Small intestine (tissue), 4 donors: ENCODE data around the gene IFNE. TPM values are rescaled to one million over a fixed set of nuclear protein-coding genes. Genes with fewer than 3 reads are reported as not detected.

ENCODE experiments used
- polyA plus RNA-seq, 4 donors: library from polyadenylated mRNA; stranded (reverse) in 3 of 4; unstranded in 1 of 4; fragments of 200-250 nt in 3 of 4; fragments of 120-200 nt in 1 of 4; gene quantifications; one replicate each; pipeline versions ENCODE4 v1.2.1 to v1.2.3, GENCODE V29; 2013
- donor health status: healthy with polysubstance abuse.
- donor health status: Bipolar disorder and iron deficiency.
- donor health status: healthy.

Gene IFNE
- polyA plus RNA-seq, 4 donors, result 0.73 to 5.4 (median 1.4) TPM

Other genes with a start within 250 kb of the IFNE start
- gene IFNA14, start 242.3 kb downstream of the IFNE start, polyA plus RNA-seq, result not detected
- gene IFNA5, start 177.0 kb downstream of the IFNE start, polyA plus RNA-seq, result not detected
- 10 to 100 TPM in 1 of 4 donors, 1 to 10 TPM in 3; 4.6 to 31.5 (median 7.5) TPM for gene KLHL9, start 146.9 kb downstream of the IFNE start, polyA plus RNA-seq
- gene IFNA6, start 131.4 kb downstream of the IFNE start, polyA plus RNA-seq, result not detected
- not detected for gene IFNA13, start 114.3 kb downstream of the IFNE start, polyA plus RNA-seq
- gene IFNA2, start 96.9 kb downstream of the IFNE start, polyA plus RNA-seq, result not detected
- not detected for gene IFNA8, start 73.2 kb downstream of the IFNE start, polyA plus RNA-seq
- not detected for gene IFNA1, start 41.9 kb downstream of the IFNE start, polyA plus RNA-seq